ENCODE data around the gene VEZT. TPM values are rescaled to one million over a fixed set of nuclear protein-coding genes. Genes with fewer than 3 reads are reported as not detected.

VEZT gene
- polyA plus RNA-seq = 162 and 210 TPM in 2 replicates

GRCh38 chr12:95217377-95218149, at the start of gene VEZT, which contains the start of gene FGD6:
VEZT (plus strand) TSS chr12:95217807; CDS start chr12:95217851, 44 bp downstream.
FGD6 (minus strand) TSS chr12:95217467; CDS start chr12:95217240, 227 bp downstream.

Other genes with a start within 250 kb of the VEZT start
- gene NDUFA12, start 214.1 kb upstream of the VEZT start, polyA plus RNA-seq = 1,013 and 1,030 TPM in 2 replicates
- gene NR2C1, start 144.2 kb upstream of the VEZT start, polyA plus RNA-seq = 44.6 and 53.5 TPM in 2 replicates
- gene FGD6, start 340 bp upstream of the VEZT start, polyA plus RNA-seq = 1.1 and 2.8 TPM in 2 replicates

Data from Purkinje cell (primary cell).